Measurements from ENCODE around the gene DLEC1.

- no peak for TF ChIP-seq POLR2A (IDR thresholded peaks at IDR 0.05)
- TF ChIP-seq, protein P1, sequence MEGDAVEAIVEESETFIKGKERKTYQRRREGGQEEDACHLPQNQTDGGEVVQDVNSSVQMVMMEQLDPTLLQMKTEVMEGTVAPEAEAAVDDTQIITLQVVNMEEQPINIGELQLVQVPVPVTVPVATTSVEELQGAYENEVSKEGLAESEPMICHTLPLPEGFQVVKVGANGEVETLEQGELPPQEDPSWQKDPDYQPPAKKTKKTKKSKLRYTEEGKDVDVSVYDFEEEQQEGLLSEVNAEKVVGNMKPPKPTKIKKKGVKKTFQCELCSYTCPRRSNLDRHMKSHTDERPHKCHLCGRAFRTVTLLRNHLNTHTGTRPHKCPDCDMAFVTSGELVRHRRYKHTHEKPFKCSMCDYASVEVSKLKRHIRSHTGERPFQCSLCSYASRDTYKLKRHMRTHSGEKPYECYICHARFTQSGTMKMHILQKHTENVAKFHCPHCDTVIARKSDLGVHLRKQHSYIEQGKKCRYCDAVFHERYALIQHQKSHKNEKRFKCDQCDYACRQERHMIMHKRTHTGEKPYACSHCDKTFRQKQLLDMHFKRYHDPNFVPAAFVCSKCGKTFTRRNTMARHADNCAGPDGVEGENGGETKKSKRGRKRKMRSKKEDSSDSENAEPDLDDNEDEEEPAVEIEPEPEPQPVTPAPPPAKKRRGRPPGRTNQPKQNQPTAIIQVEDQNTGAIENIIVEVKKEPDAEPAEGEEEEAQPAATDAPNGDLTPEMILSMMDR (IDR thresholded peaks at IDR 0.05): no peak
These were observed 76.1 kb downstream of the DLEC1 start for GRCh38 chr3:38114875-38115644.
